ENCODE results near the gene BMP6. TPM values are rescaled to one million over a fixed set of nuclear protein-coding genes. Genes with fewer than 3 reads are reported as not detected.

The BMP6 gene
- not detected for total RNA-seq

- peak in 1 of 2 donors; percentile 74 for DNase-seq (ENCODE audit: low spot score in 2 of 2)
- Mint-ChIP-seq H3K36me3 (peaks cover 0 to 5% of the 10 kb centered on the region in 2 donors), H3K9me3 (no peaks in the 10 kb centered on the region), H3K27ac (no peak within 1 kb of the TSS)
- ATAC-seq: peak; percentile 82 to 88
These were observed at the start of gene BMP6 for GRCh38 chr6:7725849-7726415. Gene BMP6 (plus strand): TSS chr6:7726099. CDS start chr6:7726956, 857 bp downstream.

GRCh38 chr6:7677229-7677628 lies 48.7 kb upstream of the BMP6 start:
- Mint-ChIP-seq H3K27ac (peak overlapping the region in 1 of 2 donors; percentile 61), H3K36me3 (no peaks in the 10 kb centered on the region), H3K9me3 (no peaks in the 10 kb centered on the region)
- no peak for ATAC-seq
- no peak for DNase-seq (ENCODE audit: low spot score in 2 of 2)

- no peak for DNase-seq (ENCODE audit: low spot score in 2 of 2)
These were observed 45.4 kb upstream of the BMP6 start for GRCh38 chr6:7680393-7681075.

GRCh38 chr6:7681449-7681848 lies 44.5 kb upstream of the BMP6 start:
- H3K36me3 Mint-ChIP-seq: no peaks in the 10 kb centered on the region
- no peak for ATAC-seq

More at GRCh38 chr6:7680393-7681075, 45.4 kb upstream of the BMP6 start:
- Mint-ChIP-seq H3K9me3 (no peaks in the 10 kb centered on the region), H3K27ac (no peak overlapping the region), H3K36me3 (no peaks in the 10 kb centered on the region)
- no peak for ATAC-seq

GRCh38 chr6:7684076-7684475 lies 41.8 kb upstream of the BMP6 start:
- H3K27ac Mint-ChIP-seq: no peak overlapping the region
- ATAC-seq (no peak), DNase-seq (ENCODE audit: low spot score in 2 of 2) (no peak)
- no peaks in the 10 kb centered on the region for H3K36me3 Mint-ChIP-seq
- H3K9me3 Mint-ChIP-seq: no peaks in the 10 kb centered on the region

More at GRCh38 chr6:7681449-7681848, 44.5 kb upstream of the BMP6 start:
- no peaks in the 10 kb centered on the region for H3K9me3 Mint-ChIP-seq
- H3K27ac Mint-ChIP-seq: no peak overlapping the region
- no peak for DNase-seq (ENCODE audit: low spot score in 2 of 2)

- no peak for ATAC-seq
- DNase-seq (ENCODE audit: low spot score in 2 of 2): no peak
- Mint-ChIP-seq H3K9me3 (no peaks in the 10 kb centered on the region), H3K36me3 (no peaks in the 10 kb centered on the region), H3K27ac (no peak overlapping the region)
These were observed 41.1 kb upstream of the BMP6 start for GRCh38 chr6:7684843-7685242.

- ATAC-seq: no peak
- Mint-ChIP-seq H3K36me3 (no peaks in the 10 kb centered on the region), H3K9me3 (no peaks in the 10 kb centered on the region), H3K27ac (no peak overlapping the region)
- no peak for DNase-seq (ENCODE audit: low spot score in 2 of 2)
These were observed 40.6 kb upstream of the BMP6 start for GRCh38 chr6:7685276-7685675.

- DNase-seq (ENCODE audit: low spot score in 2 of 2): no peak
- Mint-ChIP-seq H3K9me3 (no peaks in the 10 kb centered on the region), H3K27ac (no peak overlapping the region), H3K36me3 (no peaks in the 10 kb centered on the region)
- ATAC-seq: no peak
These were observed 38.5 kb upstream of the BMP6 start for GRCh38 chr6:7687145-7688111.

- DNase-seq (ENCODE audit: low spot score in 2 of 2) (no peak), ATAC-seq (no peak)
- Mint-ChIP-seq H3K27ac (no peak overlapping the region), H3K9me3 (no peaks in the 10 kb centered on the region), H3K36me3 (no peaks in the 10 kb centered on the region)
These were observed 34.9 kb upstream of the BMP6 start for GRCh38 chr6:7691021-7691420.

GRCh38 chr6:7691675-7692452 lies 34.0 kb upstream of the BMP6 start:
- no peak overlapping the region for H3K27ac Mint-ChIP-seq
- DNase-seq (ENCODE audit: low spot score in 2 of 2) (no peak), ATAC-seq (peak in 1 of 2 donors; percentile 33)
- H3K9me3 Mint-ChIP-seq: no peaks in the 10 kb centered on the region
- H3K36me3 Mint-ChIP-seq: no peaks in the 10 kb centered on the region

- no peaks in the 10 kb centered on the region for H3K9me3 Mint-ChIP-seq
- no peak for ATAC-seq
- H3K36me3 Mint-ChIP-seq: no peaks in the 10 kb centered on the region
These were observed 33.5 kb upstream of the BMP6 start for GRCh38 chr6:7692453-7692784.

GRCh38 chr6:7693827-7694226 lies 32.1 kb upstream of the BMP6 start:
- ATAC-seq (no peak), DNase-seq (ENCODE audit: low spot score in 2 of 2) (no peak)
- H3K36me3 Mint-ChIP-seq: no peaks in the 10 kb centered on the region
- no peaks in the 10 kb centered on the region for H3K9me3 Mint-ChIP-seq
- no peak overlapping the region for H3K27ac Mint-ChIP-seq

More at GRCh38 chr6:7692453-7692784, 33.5 kb upstream of the BMP6 start:
- H3K27ac Mint-ChIP-seq: no peak overlapping the region
- DNase-seq (ENCODE audit: low spot score in 2 of 2): no peak

- Mint-ChIP-seq H3K9me3 (no peaks in the 10 kb centered on the region), H3K36me3 (no peaks in the 10 kb centered on the region), H3K27ac (no peak overlapping the region)
- ATAC-seq (no peak), DNase-seq (ENCODE audit: low spot score in 2 of 2) (no peak)
These were observed 29.8 kb upstream of the BMP6 start for GRCh38 chr6:7696061-7696460.

GRCh38 chr6:7697432-7697819 lies 28.5 kb upstream of the BMP6 start:
- no peaks in the 10 kb centered on the region for H3K9me3 Mint-ChIP-seq
- ATAC-seq (peak; percentile 61 to 70), DNase-seq (ENCODE audit: low spot score in 2 of 2) (no peak)
- no peaks in the 10 kb centered on the region for H3K36me3 Mint-ChIP-seq
- H3K27ac Mint-ChIP-seq: peak overlapping the region in 1 of 2 donors; percentile 92

- H3K9me3 Mint-ChIP-seq: no peaks in the 10 kb centered on the region
- DNase-seq (ENCODE audit: low spot score in 2 of 2) (peak in 1 of 2 donors; percentile 15), ATAC-seq (peak; percentile 87 to 94)
- H3K27ac Mint-ChIP-seq: peak overlapping the region in 1 of 2 donors; percentile 92
- no peaks in the 10 kb centered on the region for H3K36me3 Mint-ChIP-seq
These were observed 27.9 kb upstream of the BMP6 start for GRCh38 chr6:7697820-7698623.

Measured in activated naive CD4-positive, alpha-beta T cell treated with anti-CD3 and anti-CD28 coated beads, Interleukin-2, amount 50 U/mL, for 72 hours (primary cell).